Psoas muscle (tissue), 8 donors: ENCODE results near the gene MRPL43. TPM values are rescaled to one million over a fixed set of nuclear protein-coding genes. Genes with fewer than 3 reads are reported as not detected.
A peak's percentile ranks its signal among the peaks of the same experiment; 100 is the strongest.

Experiments
- ATAC-seq, 4 donors: fragments of 200-7000 bp; cut with Tn5 transposase; one replicate each; pipeline ENCODE4 v1.9.1; 2020; ENCODE audit warnings: moderate library complexity in 3 of 4, mild to moderate bottlenecking in 2 of 4
- DNase-seq, 2 donors: peaks; one replicate each; pipeline ENCODE4 v3.0.0-alpha.2; 2020
- H3K27ac ChIP-seq: fragments of 200-600 bp; one replicate; pipeline ENCODE4 v1.8.0; 2022
- H3K27me3 ChIP-seq, 3 donors: fragments of 200-600 bp in 1 of 3; one replicate each; pipeline versions ENCODE4 v1.6.1 to v1.8.0; 2013 to 2022; ENCODE audit warnings: low read length in 2 of 3, mild to moderate bottlenecking in 2 of 3, moderate library complexity in 1 of 3; ENCODE audit not compliant: insufficient read depth in 3 of 3
- H3K36me3 ChIP-seq, 2 donors: fragments of 200-600 bp in 1 of 2; one replicate each; pipeline versions ENCODE4 v1.6.1 to v1.8.0; 2013 to 2022; ENCODE audit warnings: low read depth in 1 of 2, mild to moderate bottlenecking in 1 of 2, moderate library complexity in 1 of 2; ENCODE audit not compliant: insufficient read depth in 1 of 2
- H3K4me1 ChIP-seq: fragments of 200-600 bp; one replicate; pipeline ENCODE4 v1.8.0; 2022
- H3K4me3 ChIP-seq: fragments of 200-600 bp; one replicate; pipeline ENCODE4 v1.8.0; 2022; ENCODE audit warnings: mild to moderate bottlenecking
- H3K9me3 ChIP-seq: fragments of 200-600 bp; one replicate; pipeline ENCODE4 v1.8.0; 2022
- WGBS, 3 donors: extraction: QIAGEN DNeasy Blood & Tissue Kit; methylation state at CpG; one replicate each; pipeline versions ENCODE4 v1.1.6 to v1.1.7; 2013; 5-methylcytosine and 5-hydroxymethylcytosine counted together
- intact Hi-C, 2 donors: fragments of 100-400 bp; cut with DNase I; formaldehyde crosslinking; loops; one replicate each; pipeline versions ENCODE4 v1.11.0 to v1.14.2; 2022
- polyA plus RNA-seq, 3 donors: library from polyadenylated mRNA; stranded (reverse); fragments of 200-250 nt; gene quantifications; one replicate each; pipeline ENCODE4 v1.2.3, GENCODE V29; 2013
- total RNA-seq, 4 donors: library from RNA; stranded (reverse); fragmentation: NEBNext Ultra II Directional in 2 of 4; extraction: Animal tissue kit (Norgen Biotek cat#: 25700) in 2 of 4; gene quantifications; one replicate each; pipeline versions ENCODE4 v1.2.1 to v1.2.4, GENCODE V29; 2021 to 2023
- TF ChIP-seq, protein P1 (sequence below): fragments of 200-600 bp; IDR thresholded peaks from one replicate; pipeline ENCODE4 v1.8.0; 2022; ENCODE audit warnings: antibody characterized with exemption
- donor health status: healthy with polysubstance abuse.
- donor health status: DM: no; HTN: no; CAD: no; lungs with moderate emphysema.
- donor health status: Bipolar disorder and iron deficiency.
- donor health status: healthy.
- donor health status: DM: yes; HTN: yes; CAD: no.
- donor health status: DM: no; HTN: no; CAD: no.
- donor health status: DM: no; HTN: no; CAD: no.
- donor health status: DM: yes; HTN: yes; CAD: no.

Gene MRPL43
- total and polyA plus RNA-seq, 7 donors = 56.6 to 159 (median 90.1) TPM

DNA sequence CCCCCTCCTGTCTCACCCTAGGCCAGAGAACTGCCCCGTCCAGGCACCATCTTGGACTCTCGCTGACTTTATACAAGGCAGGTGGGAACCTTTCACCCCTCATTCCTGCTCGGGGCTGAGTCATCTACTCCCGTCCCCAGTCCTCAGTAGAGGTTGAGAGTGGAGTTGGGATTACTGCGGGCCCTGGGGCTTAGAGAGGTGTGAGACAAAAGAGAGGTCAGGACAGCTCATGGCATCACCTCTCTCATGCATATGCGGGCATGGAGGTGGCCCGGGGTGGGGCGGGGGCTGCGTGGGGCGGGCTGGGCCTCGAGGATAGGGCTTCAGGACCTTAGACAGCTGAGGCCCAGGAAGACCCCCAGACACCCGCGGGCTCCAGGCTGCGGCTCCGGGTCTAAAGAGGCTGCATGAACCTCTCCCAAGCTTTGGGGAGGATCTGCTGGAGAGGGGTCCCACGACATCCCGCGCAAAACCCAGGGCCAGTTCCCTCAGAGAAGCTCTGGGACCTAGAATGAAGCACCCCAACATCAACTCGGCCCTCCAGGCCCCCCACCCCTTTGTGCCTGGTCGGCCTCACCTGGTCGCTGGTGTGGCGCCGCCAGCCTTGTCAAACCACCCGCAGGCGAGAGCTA, 43.3 kb upstream of the MRPL43 start:
- 13% methylated on average over 21 to 25 of the region's 25 CpGs for WGBS, 3 donors
- H3K4me1 ChIP-seq = peaks cover 16% of the 10 kb centered on the region
- peak overlapping the region; percentile 88 for H3K27ac ChIP-seq
- peak overlapping the region; percentile 84 for H3K4me3 ChIP-seq
- no peak for DNase-seq
- intact Hi-C loops = no loop called here
- H3K9me3 ChIP-seq = no peaks in the 10 kb centered on the region
- TF ChIP-seq, protein P1, sequence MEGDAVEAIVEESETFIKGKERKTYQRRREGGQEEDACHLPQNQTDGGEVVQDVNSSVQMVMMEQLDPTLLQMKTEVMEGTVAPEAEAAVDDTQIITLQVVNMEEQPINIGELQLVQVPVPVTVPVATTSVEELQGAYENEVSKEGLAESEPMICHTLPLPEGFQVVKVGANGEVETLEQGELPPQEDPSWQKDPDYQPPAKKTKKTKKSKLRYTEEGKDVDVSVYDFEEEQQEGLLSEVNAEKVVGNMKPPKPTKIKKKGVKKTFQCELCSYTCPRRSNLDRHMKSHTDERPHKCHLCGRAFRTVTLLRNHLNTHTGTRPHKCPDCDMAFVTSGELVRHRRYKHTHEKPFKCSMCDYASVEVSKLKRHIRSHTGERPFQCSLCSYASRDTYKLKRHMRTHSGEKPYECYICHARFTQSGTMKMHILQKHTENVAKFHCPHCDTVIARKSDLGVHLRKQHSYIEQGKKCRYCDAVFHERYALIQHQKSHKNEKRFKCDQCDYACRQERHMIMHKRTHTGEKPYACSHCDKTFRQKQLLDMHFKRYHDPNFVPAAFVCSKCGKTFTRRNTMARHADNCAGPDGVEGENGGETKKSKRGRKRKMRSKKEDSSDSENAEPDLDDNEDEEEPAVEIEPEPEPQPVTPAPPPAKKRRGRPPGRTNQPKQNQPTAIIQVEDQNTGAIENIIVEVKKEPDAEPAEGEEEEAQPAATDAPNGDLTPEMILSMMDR = no peak
- H3K36me3 ChIP-seq = peaks cover 0 to 12% of the 10 kb centered on the region in 2 donors
- no peak for ATAC-seq
- no peaks in the 10 kb centered on the region for H3K27me3 ChIP-seq

DNA sequence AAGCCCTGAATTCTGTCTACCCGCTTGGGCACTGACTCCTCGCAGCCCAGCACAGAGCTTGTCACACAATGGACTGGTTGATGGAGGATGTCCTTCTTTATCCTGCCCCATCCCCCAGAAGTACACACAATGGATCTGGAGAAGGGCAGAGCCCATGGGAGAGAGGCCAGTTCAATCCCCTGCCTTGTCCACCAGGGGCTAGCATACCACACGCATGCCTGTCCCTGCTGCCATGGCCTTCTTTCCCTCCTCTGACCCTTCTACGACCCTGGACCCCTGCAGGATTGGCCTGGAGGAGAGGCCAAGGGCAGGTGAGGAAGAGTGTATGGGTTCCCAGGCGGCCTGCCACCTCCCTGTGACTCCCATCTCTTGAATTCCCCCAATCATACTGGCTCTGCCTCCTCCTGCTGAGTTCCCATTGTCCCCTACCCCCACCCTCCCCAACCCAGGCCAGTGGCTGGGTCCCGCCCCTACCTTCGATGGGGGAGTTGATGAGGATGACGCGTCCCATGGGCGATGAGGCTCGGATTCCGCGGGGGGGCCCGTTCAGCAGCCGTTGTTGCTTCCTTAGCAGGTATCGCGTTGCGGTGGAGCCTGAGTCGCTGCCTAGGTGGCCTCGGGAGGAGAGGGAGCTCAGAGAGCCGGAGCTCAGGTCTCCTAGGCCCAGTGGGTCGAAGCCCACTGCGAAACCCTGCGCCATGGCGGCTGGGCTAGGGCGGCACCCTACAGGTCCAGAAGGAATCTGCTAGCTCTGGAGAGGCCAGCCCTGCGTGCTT, 42.4 kb upstream of the MRPL43 start:
- H3K27ac ChIP-seq = no peak overlapping the region
- 52 to 58% (median 56%) methylated on average over 26 to 27 of the region's 27 CpGs for WGBS, 3 donors
- no peaks in the 10 kb centered on the region for H3K27me3 ChIP-seq
- DNase-seq (peak in 1 of 2 donors; percentile 51), ATAC-seq (no peak)
- peaks cover 16% of the 10 kb centered on the region for H3K4me1 ChIP-seq
- H3K36me3 ChIP-seq = peaks cover 0 to 3% of the 10 kb centered on the region in 2 donors
- no peak overlapping the region for H3K4me3 ChIP-seq
- no peaks in the 10 kb centered on the region for H3K9me3 ChIP-seq
- intact Hi-C loops = no loop called here
- TF ChIP-seq, protein P1 = no peak

DNA sequence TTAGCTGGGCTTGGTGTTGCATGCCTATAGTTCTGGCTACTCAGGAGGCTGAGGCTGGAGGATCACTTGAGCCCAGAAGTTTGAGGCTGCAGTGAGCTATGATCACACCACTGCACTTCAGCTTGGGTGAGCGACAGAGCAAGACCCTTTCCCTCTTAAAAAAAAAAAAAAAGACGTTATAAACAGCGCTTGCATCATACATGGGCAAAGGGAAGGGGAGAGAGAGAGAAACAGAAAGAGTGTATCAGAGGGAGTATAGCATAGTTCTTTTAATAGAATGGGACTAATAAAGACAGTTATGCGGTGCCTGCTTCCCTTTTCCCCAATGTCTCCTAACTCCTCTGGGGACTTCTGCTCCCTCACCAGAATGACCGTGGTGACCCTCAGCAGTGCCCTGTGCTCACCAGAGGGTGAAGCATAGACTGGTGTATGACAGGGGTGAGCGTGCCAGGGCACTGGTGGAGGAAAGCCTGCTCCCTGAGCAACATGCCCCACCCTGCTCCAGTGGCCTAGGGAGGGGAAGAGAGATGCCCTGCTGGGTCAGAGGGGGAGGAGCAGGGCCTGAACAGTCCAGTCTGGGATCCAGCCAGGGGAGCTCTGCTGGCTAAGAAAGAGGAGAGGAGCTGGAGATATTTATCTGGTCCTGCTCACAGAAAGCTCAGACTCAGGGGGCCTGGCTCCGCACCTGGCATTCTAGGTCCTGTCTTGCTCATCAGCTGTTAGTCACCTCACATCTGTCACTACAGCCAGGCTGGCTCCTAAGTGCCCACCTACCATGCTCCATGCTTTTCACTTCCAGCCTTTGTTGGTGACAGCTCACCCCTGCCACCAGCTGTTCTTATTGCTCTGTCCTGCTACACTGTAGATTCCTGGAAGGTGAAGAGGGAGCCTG, 41.4 kb upstream of the MRPL43 start:
- 67 to 75% (median 72%) methylated on average over 7 of the region's 7 CpGs for WGBS, 3 donors
- peaks cover 16% of the 10 kb centered on the region for H3K4me1 ChIP-seq
- intact Hi-C loops = no loop called here

DNA sequence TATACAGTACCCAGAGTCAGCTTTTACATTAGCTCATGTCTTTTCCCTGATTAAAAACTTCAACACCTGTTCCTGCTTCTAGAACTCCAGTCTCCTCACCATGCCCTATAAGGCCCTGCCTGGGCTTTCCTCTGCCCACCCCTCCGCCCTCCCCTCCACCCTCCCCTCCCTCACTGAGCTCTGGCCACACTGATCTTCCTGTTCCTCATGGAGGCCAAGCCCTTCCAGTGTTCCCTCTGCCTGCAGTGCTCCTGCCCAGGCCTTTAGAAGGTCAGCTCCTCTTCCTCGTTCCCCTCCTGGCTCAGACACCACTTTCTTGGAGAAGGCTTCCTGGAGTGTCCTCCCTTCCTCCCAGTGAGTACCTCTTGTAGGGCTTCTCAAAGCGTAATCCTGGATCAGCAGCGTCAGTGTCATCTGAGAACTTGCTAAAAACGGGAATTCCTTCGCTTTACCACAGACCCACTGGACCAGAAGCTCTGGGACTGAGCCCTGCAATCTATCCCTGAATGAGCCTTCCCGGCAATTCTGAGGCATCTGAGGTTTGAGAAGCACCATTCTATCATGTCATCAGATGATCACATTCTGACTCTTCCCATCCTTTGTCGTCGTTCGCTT, 39.9 kb upstream of the MRPL43 start:
- TF ChIP-seq, protein P1 = no peak
- Histone ChIP-seq H3K27me3 (no peaks in the 10 kb centered on the region), H3K4me1 (peaks cover 6% of the 10 kb centered on the region), H3K4me3 (no peak overlapping the region), H3K27ac (no peak overlapping the region), H3K9me3 (no peaks in the 10 kb centered on the region), H3K36me3 (no peaks in the 10 kb centered on the region)
- ATAC-seq (no peak), DNase-seq (no peak)
- intact Hi-C loops = no loop called here
- 71 to 80% (median 75%) methylated on average over 10 of the region's 10 CpGs for WGBS, 3 donors

More for the DNA sequence above, 41.4 kb upstream of the MRPL43 start:
- TF ChIP-seq, protein P1 = no peak
- H3K4me3 ChIP-seq = no peak overlapping the region
- no peaks in the 10 kb centered on the region for H3K36me3 ChIP-seq
- no peaks in the 10 kb centered on the region for H3K9me3 ChIP-seq
- DNase-seq (peak in 1 of 2 donors; percentile 55), ATAC-seq (no peak)
- H3K27ac ChIP-seq = no peak overlapping the region
- H3K27me3 ChIP-seq = no peaks in the 10 kb centered on the region
